Endothelial cell of umbilical vein (primary cell): ENCODE data around the gene L3MBTL3. TPM values are rescaled to one million over a fixed set of nuclear protein-coding genes. Genes with fewer than 3 reads are reported as not detected.

Experiments
- BruUV-seq: library from RNA; stranded (reverse); fragments of 400-500 nt; replicated peaks from 2 replicates; lab custom pipeline; 2021; lab: Mats Ljungman, UMichigan
- CTCF ChIA-PET: fragments of 300-600, 350-600 bp; sonication (Branson Sonifier 250); formaldehyde crosslinking; loops from one replicate; lab custom pipeline; 2021; ENCODE audit warnings: antibody characterized with exemption, inconsistent platforms; lab: Charles Lee
- POLR2A ChIA-PET: fragments of 300-600, 350-600 bp; sonication (Branson Sonifier 250); formaldehyde crosslinking; loops from one replicate; lab custom pipeline; 2021; ENCODE audit warnings: antibody characterized with exemption, inconsistent platforms; lab: Charles Lee
- DNase-seq: peaks from one replicate; pipeline ENCODE4 v3.0.0-alpha.2; 2011; ENCODE audit warnings: low read depth, low spot score
- FAIRE-seq: peaks from 2 replicates; lab custom pipeline; 2011; peaks lifted over from hg19 to GRCh38; lab: Jason Lieb, UNC
- H2AFZ ChIP-seq: 2 replicates; pipeline ENCODE4 v1.6.0; 2012; ENCODE audit warnings: low read depth, low read length, control low read depth, inconsistent platforms
- H3K27ac ChIP-seq: 2 replicates; pipeline ENCODE4 v1.5.1; 2011; ENCODE audit warnings: low read depth, mild to moderate bottlenecking, control low read depth, low read length, moderate library complexity; ENCODE audit not compliant: insufficient read depth
- H3K27me3 ChIP-seq, 2 experiments: 2 replicates each; pipeline versions ENCODE4 v1.6.0 to v1.6.1; 2011; ENCODE audit warnings: low read length in 2 of 2, mixed read lengths in 1 of 2; ENCODE audit not compliant: control insufficient read depth in 2 of 2, insufficient read depth in 2 of 2
- H3K36me3 ChIP-seq, 2 experiments: 2 replicates in 1 of 2; 3 replicates in 1 of 2; pipeline ENCODE4 v1.5.1; 2011; ENCODE audit warnings: low read length in 2 of 2, mild to moderate bottlenecking in 1 of 2, moderate library complexity in 1 of 2; ENCODE audit not compliant: control insufficient read depth in 2 of 2, insufficient read depth in 2 of 2; ENCODE audit errors: extremely low read depth in 1 of 2
- H3K4me1 ChIP-seq: 3 replicates; pipeline ENCODE4 v1.5.1; 2011; ENCODE audit warnings: mild to moderate bottlenecking, low read length; ENCODE audit not compliant: control insufficient read depth, insufficient read depth; ENCODE audit errors: extremely low read depth
- H3K4me2 ChIP-seq: 2 replicates; pipeline ENCODE4 v1.6.1; 2011; ENCODE audit warnings: low read length, control low read depth, mixed read lengths; ENCODE audit not compliant: insufficient read depth
- H3K4me3 ChIP-seq, 3 experiments: fragments of 200-600 bp in 1 of 3; sonication (generic), shearing (Covaris generic) in 1 of 3; replicated peaks in 1 of 3; 2 replicates each; pipeline ENCODE4 v1.5.1; 2011 to 2016; ENCODE audit warnings: control low read depth in 3 of 3, low read length in 3 of 3, mild to moderate bottlenecking in 2 of 3, inconsistent platforms in 1 of 3, low read depth in 1 of 3, moderate library complexity in 1 of 3; ENCODE audit not compliant: insufficient read depth in 1 of 3
- H3K79me2 ChIP-seq: 2 replicates; pipeline ENCODE4 v1.6.0; 2012; ENCODE audit warnings: low read length, inconsistent platforms; ENCODE audit not compliant: control insufficient read depth, insufficient read depth
- H3K9ac ChIP-seq: replicated peaks from 2 replicates; pipeline ENCODE3; 2011; ENCODE audit warnings: low read length, control low read depth; ENCODE audit not compliant: insufficient read depth; ENCODE audit errors: extremely low read depth
- H3K9me1 ChIP-seq: replicated peaks from 3 replicates; pipeline ENCODE4 v1.6.0; 2011; ENCODE audit warnings: mild to moderate bottlenecking, low read length; ENCODE audit not compliant: control insufficient read depth, insufficient read depth; ENCODE audit errors: extremely low read depth
- H3K9me3 ChIP-seq: replicated peaks from 2 replicates; pipeline ENCODE4 v1.5.1; 2012; ENCODE audit warnings: low read length, inconsistent platforms; ENCODE audit not compliant: control insufficient read depth, insufficient read depth
- H4K20me1 ChIP-seq: replicated peaks from 2 replicates; pipeline ENCODE3; 2011; ENCODE audit warnings: mild to moderate bottlenecking, low read length; ENCODE audit not compliant: control insufficient read depth, insufficient read depth; ENCODE audit errors: extremely low read depth
- FOS ChIP-seq: IDR thresholded peaks from 2 replicates; pipeline ENCODE4 v1.6.1; 2011; ENCODE audit warnings: mild to moderate bottlenecking, low read length, moderate library complexity, borderline replicate concordance; ENCODE audit not compliant: insufficient read depth
- GATA2 ChIP-seq: IDR thresholded peaks from 2 replicates; pipeline ENCODE4 v1.7.0; 2011; ENCODE audit warnings: low read depth, mild to moderate bottlenecking, moderate library complexity, mixed read lengths, low read length; ENCODE audit not compliant: insufficient read length, insufficient read depth
- JUN ChIP-seq: IDR thresholded peaks from 2 replicates; pipeline ENCODE4 v1.6.1; 2011; ENCODE audit warnings: borderline replicate concordance, low read depth; ENCODE audit not compliant: insufficient read length, insufficient read depth
- MYC ChIP-seq: IDR thresholded peaks from one replicate; pipeline ENCODE4 v1.6.1; 2011; ENCODE audit warnings: mild to moderate bottlenecking, low read depth, low read length
- POLR2A ChIP-seq: IDR thresholded peaks from 2 replicates; pipeline ENCODE4 v1.6.1; 2012; ENCODE audit warnings: low read depth, mild to moderate bottlenecking, control low read depth, low read length
- POLR2AphosphoS5 ChIP-seq: IDR thresholded peaks from 2 replicates; pipeline ENCODE4 v1.6.1; 2012; ENCODE audit warnings: low read depth, mild to moderate bottlenecking, control low read depth, low read length, moderate library complexity; ENCODE audit not compliant: insufficient read depth
- dilution Hi-C: fragments of 300-500 bp; cut with MboI; formaldehyde crosslinking; loops from one replicate; pipeline ENCODE4 v1.15.0; 2019; ENCODE audit warnings: low sequenced_read_pairs; ENCODE audit not compliant: extremely low pct_ligation_motif_present
- intact Hi-C: fragments of 100-400 bp; cut with micrococcal nuclease; formaldehyde crosslinking; loops from one replicate; pipeline ENCODE4 v1.10.0; 2022
- polyA plus RNA-seq, 4 experiments: library from polyadenylated mRNA; depleted of rRNA in 3 of 4; stranded (reverse) in 3 of 4; unstranded in 1 of 4; fragments of >200 nt; gene quantifications; 2 replicates each; pipeline versions ENCODE4 v1.2.1 to v1.2.3, GENCODE V29; 2011 to 2012; ENCODE audit warnings: missing spikeins in 1 of 4
- total RNA-seq: library from RNA; stranded (reverse); gene quantifications from 2 replicates; pipeline ENCODE4 v1.2.3, GENCODE V29; 2021
- TF ChIP-seq, protein P1 (sequence below), 2 donors: IDR thresholded peaks; 1 replicate in 1 of 2; 2 replicates in 1 of 2; pipeline ENCODE4 v1.5.1; 2011; ENCODE audit warnings: low read length in 2 of 2, mild to moderate bottlenecking in 2 of 2, moderate library complexity in 2 of 2, control low read depth in 1 of 2, inconsistent platforms in 1 of 2, low read depth in 1 of 2; ENCODE audit not compliant: insufficient read depth in 1 of 2; ENCODE audit errors: extremely low read depth in 1 of 2

Gene L3MBTL3
- total and polyA plus RNA-seq, 2 donors (not counting 3 experiments of a cell fraction or from before 2014, with no cell fraction given) = 26.5 to 86.1 TPM

DNA sequence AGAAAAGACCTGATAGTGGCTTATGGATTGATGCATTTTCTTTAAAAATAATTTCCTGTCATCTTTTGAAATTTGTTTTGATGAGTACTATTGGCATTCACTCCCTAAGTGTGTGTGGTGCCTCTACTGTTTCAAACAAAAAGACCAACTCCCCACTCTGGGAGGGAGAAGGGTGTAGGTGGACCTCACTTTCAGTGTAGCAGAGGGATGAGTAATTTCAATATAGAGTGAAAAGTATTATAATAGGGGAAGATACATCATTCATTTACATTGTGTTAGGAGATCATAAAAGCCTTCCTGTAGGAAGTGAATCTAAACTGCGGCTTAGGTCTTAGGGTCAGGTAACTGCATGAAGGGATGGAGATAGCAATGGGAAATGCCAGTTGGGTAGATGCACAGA, 158.0 kb downstream of the L3MBTL3 start:
- no peaks in the 10 kb centered on the region for H3K9me1 ChIP-seq
- no peak for FAIRE-seq
- no peaks in the 10 kb centered on the region for H3K79me2 ChIP-seq
- dilution Hi-C loops (no loop called here), intact Hi-C loops (no loop called here)
- DNase-seq = no peak
- H3K27me3 ChIP-seq = peaks cover 0 to 2% of the 10 kb centered on the region in 2 experiments
- no peaks in the 10 kb centered on the region for H3K4me1 ChIP-seq
- H3K9ac ChIP-seq = no peak overlapping the region
- H3K9me3 ChIP-seq = no peaks in the 10 kb centered on the region
- H4K20me1 ChIP-seq = no peaks in the 10 kb centered on the region
- TF ChIP-seq POLR2A (no peak), JUN (no peak), POLR2AphosphoS5 (no peak), FOS (no peak), GATA2 (no peak), MYC (no peak)
- TF ChIP-seq, protein P1, sequence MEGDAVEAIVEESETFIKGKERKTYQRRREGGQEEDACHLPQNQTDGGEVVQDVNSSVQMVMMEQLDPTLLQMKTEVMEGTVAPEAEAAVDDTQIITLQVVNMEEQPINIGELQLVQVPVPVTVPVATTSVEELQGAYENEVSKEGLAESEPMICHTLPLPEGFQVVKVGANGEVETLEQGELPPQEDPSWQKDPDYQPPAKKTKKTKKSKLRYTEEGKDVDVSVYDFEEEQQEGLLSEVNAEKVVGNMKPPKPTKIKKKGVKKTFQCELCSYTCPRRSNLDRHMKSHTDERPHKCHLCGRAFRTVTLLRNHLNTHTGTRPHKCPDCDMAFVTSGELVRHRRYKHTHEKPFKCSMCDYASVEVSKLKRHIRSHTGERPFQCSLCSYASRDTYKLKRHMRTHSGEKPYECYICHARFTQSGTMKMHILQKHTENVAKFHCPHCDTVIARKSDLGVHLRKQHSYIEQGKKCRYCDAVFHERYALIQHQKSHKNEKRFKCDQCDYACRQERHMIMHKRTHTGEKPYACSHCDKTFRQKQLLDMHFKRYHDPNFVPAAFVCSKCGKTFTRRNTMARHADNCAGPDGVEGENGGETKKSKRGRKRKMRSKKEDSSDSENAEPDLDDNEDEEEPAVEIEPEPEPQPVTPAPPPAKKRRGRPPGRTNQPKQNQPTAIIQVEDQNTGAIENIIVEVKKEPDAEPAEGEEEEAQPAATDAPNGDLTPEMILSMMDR (IDR thresholded peaks at IDR 0.05; ENCODE audit: extremely low read depth in 1 of 2, insufficient read depth in 1 of 2, low read depth in 1 of 2, low read length in 2 of 2) = no peak
- H3K36me3 ChIP-seq = no peaks in the 10 kb centered on the region
- ChIA-PET POLR2A (no interaction called here), CTCF (interaction anchor here (1.5 kb wide), 1 partner anchor 11 kb away, joined by 3 read pairs; no protein-coding TSS in a partner anchor)
- H3K4me2 ChIP-seq = no peak overlapping the region
- H3K4me3 ChIP-seq = no peak overlapping the region
- no peak overlapping the region for H2AFZ ChIP-seq
- no peak overlapping the region for H3K27ac ChIP-seq
- BruUV-seq = no TSS peak
